Smooth muscle cell (in vitro differentiated cells): ENCODE data around the gene NUP210. TPM values are rescaled to one million over a fixed set of nuclear protein-coding genes. Genes with fewer than 3 reads are reported as not detected.

Experiments
- DNase-seq: peaks from one replicate; lab custom pipeline; 2025; ENCODE audit not compliant: unreplicated experiment; lab: John Stamatoyannopoulos, UW
- H2AFZ ChIP-seq: fragments of 200-600 bp; sonication (generic); 2 replicates; pipeline ENCODE4 v1.6.0; 2016; ENCODE audit warnings: antibody characterized with exemption, low read depth, mild to moderate bottlenecking
- H3F3A ChIP-seq: fragments of 200-600 bp; sonication (generic); 2 replicates; pipeline ENCODE4 v1.6.0; 2017; ENCODE audit warnings: antibody characterized with exemption, low read depth
- H3K27ac ChIP-seq: fragments of 200-600 bp; sonication (generic); 2 replicates; pipeline ENCODE4 v1.5.1; 2016; ENCODE audit warnings: low read depth, mild to moderate bottlenecking
- H3K27me3 ChIP-seq: fragments of 200-600 bp; sonication (generic); 2 replicates; pipeline ENCODE4 v1.6.1; 2016; ENCODE audit warnings: low read depth, mild to moderate bottlenecking
- H3K36me3 ChIP-seq: fragments of 200-600 bp; sonication (generic); 2 replicates; pipeline ENCODE4 v1.5.1; 2016; ENCODE audit warnings: low read depth
- H3K4me1 ChIP-seq: fragments of 200-600 bp; sonication (generic); 2 replicates; pipeline ENCODE4 v1.5.1; 2016; ENCODE audit warnings: low read depth
- H3K4me2 ChIP-seq: fragments of 200-600 bp; sonication (generic); 2 replicates; pipeline ENCODE4 v1.6.0; 2016; ENCODE audit warnings: mild to moderate bottlenecking
- H3K4me3 ChIP-seq: fragments of 200-600 bp; sonication (generic); 2 replicates; pipeline ENCODE4 v1.5.1; 2016; ENCODE audit warnings: mild to moderate bottlenecking
- H3K79me2 ChIP-seq: fragments of 200-600 bp; sonication (generic); 2 replicates; pipeline ENCODE4 v1.6.0; 2016; ENCODE audit warnings: low read depth, mild to moderate bottlenecking
- H3K9ac ChIP-seq: fragments of 200-600 bp; sonication (generic); 2 replicates; pipeline ENCODE4 v1.6.0; 2016; ENCODE audit warnings: low read depth
- H3K9me3 ChIP-seq: fragments of 200-600 bp; sonication (generic); replicated peaks from 2 replicates; pipeline ENCODE4 v1.5.1; 2016; ENCODE audit warnings: low read depth
- H4K20me1 ChIP-seq: fragments of 200-600 bp; sonication (generic); 2 replicates; pipeline ENCODE4 v1.6.0; 2016; ENCODE audit warnings: low read depth
- WGBS: methylation state at CpG from one replicate; pipeline ENCODE4 v1.1.7; 2016; ENCODE audit warnings: low lambda C conversion rate; 5-methylcytosine and 5-hydroxymethylcytosine counted together
- polyA plus RNA-seq: library from polyadenylated mRNA; unstranded; fragments of >200 nt; fragmentation: Nextera tagmentation; extraction: Ambion mirVana; gene quantifications from 2 replicates; pipeline ENCODE4 v1.2.1, GENCODE V29; 2016
- total RNA-seq: library from RNA; depleted of rRNA; stranded (reverse); fragments of >200 nt; gene quantifications from 2 replicates; pipeline ENCODE4 v1.2.3, GENCODE V29; 2014
- TF ChIP-seq, protein P1 (sequence below): fragments of 200-600 bp; sonication (generic); IDR thresholded peaks from 2 replicates; pipeline ENCODE4 v1.5.1; 2017; ENCODE audit warnings: borderline replicate concordance, mild to moderate bottlenecking, antibody characterized with exemption; ENCODE audit not compliant: insufficient read depth, poor library complexity, severe bottlenecking

The NUP210 gene
- total and polyA plus RNA-seq, 2 experiments from 2014 or later = 0.35 to 1.5 TPM

DNA sequence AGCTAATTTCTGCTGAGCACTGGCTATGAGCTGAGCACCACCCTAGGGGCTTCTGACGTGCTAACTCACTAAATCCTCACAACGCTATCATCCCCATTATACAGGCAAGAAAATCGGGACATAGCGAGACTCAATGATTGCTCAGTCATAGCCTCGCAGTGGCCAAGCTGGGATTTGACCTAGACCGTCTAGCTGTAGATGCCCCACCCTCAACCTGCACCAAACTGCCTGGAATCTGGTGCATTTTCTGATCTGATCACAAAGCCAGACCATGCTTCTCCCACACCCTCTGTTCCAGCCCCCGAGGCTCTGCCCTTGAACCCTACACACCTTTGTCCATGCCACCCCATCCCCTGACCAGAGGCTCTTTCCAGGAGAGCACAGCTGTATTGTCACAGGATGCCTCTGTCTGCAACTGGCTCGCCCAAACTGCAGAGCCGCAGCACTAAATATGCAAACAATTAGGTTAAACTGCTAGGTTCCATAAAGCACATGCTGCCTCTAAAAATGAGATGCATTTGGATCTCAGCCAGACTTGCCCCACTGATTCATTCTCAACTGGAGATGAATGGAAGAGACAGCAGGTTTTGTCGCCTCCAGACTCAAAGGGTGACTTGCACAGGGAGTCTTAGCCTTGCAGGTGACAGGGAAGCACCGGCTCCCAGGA is 95.2 kb downstream of the NUP210 start:
- Histone ChIP-seq H4K20me1 (no peaks in the 10 kb centered on the region), H3K4me1 (no peaks in the 10 kb centered on the region), H3K9ac (no peak overlapping the region), H3K4me2 (no peak overlapping the region), H3K27ac (no peak overlapping the region), H3K9me3 (no peaks in the 10 kb centered on the region), H3F3A (no peaks in the 10 kb centered on the region), H3K27me3 (no peaks in the 10 kb centered on the region), H3K79me2 (no peaks in the 10 kb centered on the region), H2AFZ (no peak overlapping the region), H3K4me3 (no peak overlapping the region), H3K36me3 (no peaks in the 10 kb centered on the region)
- DNase-seq = no peak
- TF ChIP-seq, protein P1, sequence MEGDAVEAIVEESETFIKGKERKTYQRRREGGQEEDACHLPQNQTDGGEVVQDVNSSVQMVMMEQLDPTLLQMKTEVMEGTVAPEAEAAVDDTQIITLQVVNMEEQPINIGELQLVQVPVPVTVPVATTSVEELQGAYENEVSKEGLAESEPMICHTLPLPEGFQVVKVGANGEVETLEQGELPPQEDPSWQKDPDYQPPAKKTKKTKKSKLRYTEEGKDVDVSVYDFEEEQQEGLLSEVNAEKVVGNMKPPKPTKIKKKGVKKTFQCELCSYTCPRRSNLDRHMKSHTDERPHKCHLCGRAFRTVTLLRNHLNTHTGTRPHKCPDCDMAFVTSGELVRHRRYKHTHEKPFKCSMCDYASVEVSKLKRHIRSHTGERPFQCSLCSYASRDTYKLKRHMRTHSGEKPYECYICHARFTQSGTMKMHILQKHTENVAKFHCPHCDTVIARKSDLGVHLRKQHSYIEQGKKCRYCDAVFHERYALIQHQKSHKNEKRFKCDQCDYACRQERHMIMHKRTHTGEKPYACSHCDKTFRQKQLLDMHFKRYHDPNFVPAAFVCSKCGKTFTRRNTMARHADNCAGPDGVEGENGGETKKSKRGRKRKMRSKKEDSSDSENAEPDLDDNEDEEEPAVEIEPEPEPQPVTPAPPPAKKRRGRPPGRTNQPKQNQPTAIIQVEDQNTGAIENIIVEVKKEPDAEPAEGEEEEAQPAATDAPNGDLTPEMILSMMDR = no peak
- 92% methylated on average over 11 of the region's 11 CpGs for WGBS

DNA sequence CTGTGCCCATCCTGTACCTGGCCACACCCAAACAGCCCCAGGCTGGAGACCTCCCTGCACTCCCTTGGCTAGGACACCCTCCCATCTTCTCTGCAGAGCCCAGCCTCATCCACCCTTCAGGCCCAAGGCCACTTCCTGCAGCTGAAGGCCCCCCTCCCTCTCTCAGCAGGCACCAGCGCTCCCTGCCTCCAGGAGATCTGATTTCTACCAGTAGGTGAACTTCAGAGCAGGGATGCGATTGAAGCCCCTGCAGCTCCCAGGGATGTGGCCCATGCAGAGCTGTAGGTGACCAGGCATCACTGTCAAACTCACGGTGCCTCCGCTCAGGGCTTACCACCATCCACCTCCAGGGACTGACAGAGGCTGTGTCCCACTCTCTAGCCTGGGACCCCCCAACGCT is 96.3 kb downstream of the NUP210 start:
- no peak overlapping the region for H2AFZ ChIP-seq
- TF ChIP-seq, protein P1 = no peak
- no peak overlapping the region for H3K9ac ChIP-seq
- no peak overlapping the region for H3K4me3 ChIP-seq
- H3K4me1 ChIP-seq = no peaks in the 10 kb centered on the region
- no peak overlapping the region for H3K4me2 ChIP-seq
- DNase-seq = no peak
- H4K20me1 ChIP-seq = no peaks in the 10 kb centered on the region
- no peaks in the 10 kb centered on the region for H3F3A ChIP-seq
- no peaks in the 10 kb centered on the region for H3K27me3 ChIP-seq
- H3K79me2 ChIP-seq = no peaks in the 10 kb centered on the region
- H3K27ac ChIP-seq = no peak overlapping the region
- no peaks in the 10 kb centered on the region for H3K36me3 ChIP-seq
- H3K9me3 ChIP-seq = no peaks in the 10 kb centered on the region
- WGBS = 100% methylated on average over 2 of the region's 5 CpGs

DNA sequence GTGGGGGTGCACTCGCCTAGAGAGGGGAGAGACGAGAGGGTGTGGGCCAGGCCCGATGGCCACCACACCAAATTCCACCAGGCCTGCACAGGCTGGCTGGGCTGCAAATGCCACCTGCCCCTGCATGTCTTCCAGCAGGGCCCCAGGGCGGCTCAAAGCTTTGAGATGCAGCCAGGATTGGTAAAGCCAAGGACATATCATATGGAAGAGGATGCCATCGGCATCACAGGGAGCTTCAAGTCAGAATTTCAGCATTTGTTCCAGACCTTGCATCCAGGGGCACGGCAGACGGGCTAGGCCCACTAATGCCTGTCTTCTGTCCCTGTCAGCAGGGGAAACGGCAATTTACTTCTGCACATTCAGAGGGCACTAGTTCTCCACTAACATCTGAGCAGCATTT is 97.8 kb downstream of the NUP210 start:
- H3K79me2 ChIP-seq = no peaks in the 10 kb centered on the region
- H3K4me1 ChIP-seq = no peaks in the 10 kb centered on the region
- no peaks in the 10 kb centered on the region for H3K9me3 ChIP-seq
- no peak for DNase-seq
- no peaks in the 10 kb centered on the region for H3F3A ChIP-seq
- TF ChIP-seq, protein P1 = no peak
- H3K9ac ChIP-seq = no peak overlapping the region
- WGBS = 92% methylated on average over 8 of the region's 8 CpGs
- H3K36me3 ChIP-seq = no peaks in the 10 kb centered on the region
- H3K27me3 ChIP-seq = no peaks in the 10 kb centered on the region
- no peak overlapping the region for H3K4me3 ChIP-seq
- no peak overlapping the region for H3K27ac ChIP-seq
- H3K4me2 ChIP-seq = no peak overlapping the region
- H4K20me1 ChIP-seq = no peaks in the 10 kb centered on the region
- H2AFZ ChIP-seq = no peak overlapping the region
